A204.1 (cell line): ENCODE measurements around the gene ANKRD6.

Experiments
- FAIRE-seq: peaks from 2 replicates; lab custom pipeline; 2012; peaks lifted over from hg19 to GRCh38; lab: Jason Lieb, UNC

Gene ANKRD6

DNA sequence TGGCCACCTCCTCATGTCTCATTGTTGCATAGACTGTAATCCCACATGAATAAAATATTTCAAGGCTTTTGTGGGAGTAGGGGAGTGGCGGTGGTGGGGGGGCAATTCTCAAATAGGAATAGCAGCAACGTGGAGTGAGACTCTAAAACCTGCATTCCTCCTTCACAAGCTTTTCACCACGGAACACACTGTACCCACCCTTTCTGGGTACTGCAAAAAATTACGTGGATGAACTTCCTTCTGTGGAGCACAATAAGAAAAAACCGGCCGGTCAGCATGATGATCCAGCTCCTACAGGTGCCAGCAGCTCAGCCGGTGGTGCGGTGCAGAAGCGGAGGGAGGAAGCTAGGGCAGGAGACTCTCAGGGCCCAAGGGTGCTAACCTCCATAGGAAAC is 19.9 kb upstream of the ANKRD6 start:
- FAIRE-seq: no peak

- no peak for FAIRE-seq
Measured at GRCh38 chr6:89414215-89414614, 18.7 kb upstream of the ANKRD6 start.

GRCh38 chr6:89415185-89415584 is 17.8 kb upstream of the ANKRD6 start:
- FAIRE-seq: no peak

GRCh38 chr6:89416796-89417195 is 16.2 kb upstream of the ANKRD6 start:
- no peak for FAIRE-seq

DNA sequence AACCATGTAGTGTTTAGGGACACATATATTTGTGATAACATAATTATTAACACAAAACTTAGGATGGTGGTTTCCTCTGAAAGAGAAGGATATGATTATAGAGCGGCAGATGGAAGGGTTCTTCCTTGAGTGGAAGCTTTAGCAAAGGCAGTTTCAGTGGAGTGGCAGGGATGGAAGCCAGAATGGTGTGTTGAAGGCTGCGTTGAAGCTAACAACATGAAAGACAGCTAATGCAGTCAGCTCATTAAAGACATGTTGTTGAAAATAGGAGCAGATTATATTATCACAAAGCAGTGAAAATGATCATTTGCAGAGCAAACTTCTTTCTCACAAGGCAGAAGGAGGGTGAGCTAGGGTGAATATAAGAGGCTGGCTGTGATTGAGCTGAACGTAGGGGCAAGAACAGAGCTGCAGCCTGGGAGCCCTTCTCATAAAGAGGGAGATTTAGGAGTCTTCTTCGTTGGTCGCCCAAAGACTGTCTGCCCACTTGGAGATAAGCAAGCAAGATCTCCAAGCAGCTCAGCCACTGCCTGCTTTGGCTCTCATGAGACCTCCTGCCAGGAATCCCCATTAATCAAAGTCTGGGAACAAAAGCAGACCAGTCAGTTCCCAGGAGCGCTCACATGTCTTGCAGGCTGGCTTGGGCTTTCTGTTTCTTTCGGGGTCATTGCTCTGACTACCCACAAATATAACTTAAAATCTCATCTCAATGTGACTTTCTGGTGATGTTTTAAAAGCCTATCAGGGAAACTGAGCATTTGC is 2.6 kb upstream of the ANKRD6 start:
- no peak for FAIRE-seq

DNA sequence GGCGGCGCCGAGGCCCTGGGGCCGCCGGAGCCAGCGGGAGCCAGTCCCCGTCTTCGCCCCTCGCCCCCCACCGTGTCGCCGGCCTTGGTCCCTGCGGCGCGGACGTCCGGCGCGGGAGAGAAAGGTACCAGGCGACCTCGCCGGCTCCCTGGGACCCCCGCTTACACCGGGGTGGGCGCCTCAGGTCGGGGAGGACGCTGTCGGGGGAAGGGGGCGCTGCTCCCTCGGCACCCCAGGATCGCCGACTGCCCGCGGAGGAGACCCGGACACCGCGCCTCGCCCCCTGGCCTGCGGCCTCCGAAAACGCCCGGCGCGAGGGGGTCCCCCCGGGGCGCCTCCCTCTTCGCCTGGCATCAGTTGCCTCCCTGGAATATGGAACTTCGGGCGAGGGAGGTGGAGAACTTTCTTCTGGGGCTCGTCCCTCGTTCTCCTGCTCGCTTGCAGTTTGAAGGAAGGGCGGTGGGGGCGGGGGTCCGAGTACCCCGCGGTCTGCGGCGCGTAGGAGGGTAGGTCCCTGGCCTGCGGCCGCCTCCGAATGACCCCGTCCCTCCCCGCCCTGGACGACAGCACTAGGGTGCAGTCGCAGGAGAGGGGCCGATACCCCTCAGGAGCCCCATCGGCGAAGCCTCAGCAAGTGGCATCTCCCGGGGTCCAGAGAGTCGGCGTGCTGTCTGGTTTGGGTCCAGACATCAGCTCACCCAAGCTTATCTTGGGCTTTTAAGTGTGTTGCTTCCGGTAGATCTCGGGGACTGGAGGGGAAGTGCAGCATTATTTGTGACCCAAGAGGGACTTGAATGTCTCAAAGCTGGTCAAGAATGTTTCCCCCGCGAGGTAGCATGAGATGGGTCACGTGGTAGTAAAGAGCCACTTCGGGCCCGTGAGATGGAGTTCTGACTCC is 549 bp downstream of the ANKRD6 start:
- FAIRE-seq: no peak

DNA sequence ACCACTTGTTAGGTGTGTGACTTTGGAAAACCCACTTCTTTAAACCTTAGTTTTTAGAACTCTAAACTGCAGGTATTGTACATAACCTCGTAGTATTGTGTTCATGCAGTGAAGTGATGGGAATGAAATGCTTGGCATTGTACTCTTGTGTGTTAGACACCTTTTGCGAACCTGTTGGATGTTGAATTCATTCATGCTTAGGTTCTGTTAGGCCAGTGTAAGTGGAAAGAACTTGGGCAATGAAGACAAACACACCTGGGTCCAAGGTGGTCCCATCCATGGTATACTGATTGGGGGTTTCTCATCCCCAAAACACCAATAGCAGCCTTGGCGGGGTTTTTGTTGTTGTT is 1.2 kb downstream of the ANKRD6 start:
- no peak for FAIRE-seq

DNA sequence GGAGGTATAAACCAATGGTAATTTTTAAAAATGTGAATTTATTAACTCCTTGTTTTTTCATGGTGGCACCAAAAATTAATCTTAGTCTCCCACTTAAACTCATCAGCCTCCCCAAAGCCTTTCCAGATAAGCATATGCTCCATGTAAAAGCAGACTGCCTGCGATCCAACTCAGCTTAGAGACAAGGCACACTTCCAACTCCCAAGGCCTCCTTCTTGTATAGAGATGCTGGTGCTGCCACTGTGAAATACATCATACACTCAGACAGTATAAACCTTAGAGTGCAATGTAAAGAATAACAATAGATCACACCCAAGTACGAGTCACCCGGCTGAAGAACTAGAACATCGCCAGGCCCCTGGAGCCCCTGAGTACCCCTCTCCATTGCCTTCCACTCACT is 2.0 kb downstream of the ANKRD6 start:
- no peak for FAIRE-seq

DNA sequence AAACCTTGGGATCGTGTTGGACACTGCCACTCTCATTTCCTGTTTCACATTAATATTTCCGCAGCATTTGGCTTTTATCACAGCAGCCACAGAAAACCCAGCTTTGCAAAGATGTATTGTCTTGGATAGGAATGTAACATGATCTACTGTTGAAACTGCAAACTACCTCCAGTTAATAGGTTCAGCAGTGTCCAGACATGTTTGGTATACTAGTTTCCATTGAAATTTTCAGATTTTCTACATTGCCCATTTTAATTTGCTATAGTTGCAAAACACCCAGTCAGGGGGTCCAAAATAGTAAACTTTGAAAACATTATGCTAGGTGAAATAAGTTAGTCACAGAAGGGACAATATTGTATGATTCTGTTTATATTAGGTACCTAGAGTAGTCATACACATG is 3.3 kb downstream of the ANKRD6 start:
- no peak for FAIRE-seq

DNA sequence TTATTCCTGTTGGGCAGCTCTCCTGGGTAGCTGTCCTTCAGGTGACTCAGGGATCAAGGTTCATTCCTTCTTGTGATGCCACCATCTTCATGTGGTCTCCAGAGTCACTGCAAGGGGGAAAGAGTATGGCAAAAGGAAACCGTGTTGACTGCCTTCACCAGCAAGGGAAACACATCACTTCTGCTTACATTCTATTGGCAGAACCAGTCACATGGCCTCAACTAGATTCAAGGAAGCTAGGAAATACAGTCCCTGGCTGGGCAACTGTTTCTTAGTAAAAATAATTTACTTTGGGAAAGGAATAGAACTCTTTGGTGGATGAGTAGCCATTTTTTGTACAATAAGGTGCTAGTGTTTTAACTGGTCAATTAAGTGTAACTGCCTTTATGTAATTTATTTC is 5.3 kb downstream of the ANKRD6 start:
- no peak for FAIRE-seq

DNA sequence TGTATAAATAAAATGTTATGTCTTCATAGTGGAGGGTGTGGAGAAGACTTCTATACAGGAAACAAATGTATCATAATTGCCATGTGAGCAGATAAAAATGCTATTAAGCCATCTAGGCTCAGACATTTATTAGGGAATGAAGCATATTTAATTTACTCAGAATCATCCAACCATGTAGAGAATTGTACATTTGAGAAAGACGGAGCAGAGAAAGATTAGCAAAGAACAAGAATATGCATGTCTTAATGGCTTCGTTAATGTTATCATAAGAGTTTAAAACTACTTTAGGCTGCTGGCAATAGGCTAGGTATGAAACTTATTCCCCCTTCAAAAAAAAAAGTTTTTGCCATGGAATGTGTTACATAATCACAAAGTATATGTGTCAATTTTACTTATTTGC is 6.1 kb downstream of the ANKRD6 start:
- no peak for FAIRE-seq

DNA sequence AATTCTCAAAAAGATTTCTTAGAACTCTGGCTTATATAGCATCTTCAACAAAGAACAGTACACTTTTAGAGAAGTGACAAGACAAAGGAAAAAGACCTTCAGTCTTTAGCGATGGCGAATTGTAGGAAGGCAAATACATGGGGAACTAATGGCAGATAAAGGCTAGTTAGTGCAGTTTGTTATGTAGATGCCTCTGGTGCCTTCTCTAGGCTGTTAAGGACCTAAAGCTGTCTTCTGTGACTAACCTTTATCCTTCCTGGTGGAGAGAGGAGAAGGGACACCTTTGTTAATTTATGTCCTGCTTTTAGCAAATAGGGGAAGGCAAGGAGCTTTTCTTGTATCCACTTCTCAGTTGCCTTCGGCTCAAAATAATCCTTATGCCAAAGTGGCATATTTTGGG is 7.2 kb downstream of the ANKRD6 start:
- FAIRE-seq: no peak

GRCh38 chr6:89443658-89444057 is 10.7 kb downstream of the ANKRD6 start:
- no peak for FAIRE-seq

- no peak for FAIRE-seq
Measured at GRCh38 chr6:89449193-89449592, 16.2 kb downstream of the ANKRD6 start.

- FAIRE-seq: no peak
Measured at GRCh38 chr6:89452281-89452680, 19.3 kb downstream of the ANKRD6 start.

DNA sequence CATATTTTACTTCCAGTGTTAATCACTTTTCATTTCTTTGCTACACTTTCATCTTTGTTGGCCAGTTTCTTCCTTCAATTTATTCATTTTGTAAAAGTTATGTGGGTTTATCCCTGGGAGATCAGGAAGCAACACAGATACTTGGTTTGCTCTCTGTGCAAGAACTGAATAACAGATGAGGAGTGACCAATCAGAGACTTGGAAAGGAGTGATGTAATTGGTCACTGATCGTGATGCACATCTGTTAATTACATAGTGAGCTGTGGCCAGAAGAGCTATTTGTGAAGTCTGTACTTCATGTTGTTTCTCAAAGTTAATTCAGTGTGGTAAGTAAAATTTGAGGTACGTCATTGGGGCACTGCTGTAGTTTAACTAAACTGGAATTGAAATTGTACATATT is 21.3 kb downstream of the ANKRD6 start:
- FAIRE-seq: no peak

GRCh38 chr6:89458704-89459103 is 25.8 kb downstream of the ANKRD6 start:
- FAIRE-seq: no peak

- no peak for FAIRE-seq
Measured at GRCh38 chr6:89459501-89459900, 26.5 kb downstream of the ANKRD6 start.

DNA sequence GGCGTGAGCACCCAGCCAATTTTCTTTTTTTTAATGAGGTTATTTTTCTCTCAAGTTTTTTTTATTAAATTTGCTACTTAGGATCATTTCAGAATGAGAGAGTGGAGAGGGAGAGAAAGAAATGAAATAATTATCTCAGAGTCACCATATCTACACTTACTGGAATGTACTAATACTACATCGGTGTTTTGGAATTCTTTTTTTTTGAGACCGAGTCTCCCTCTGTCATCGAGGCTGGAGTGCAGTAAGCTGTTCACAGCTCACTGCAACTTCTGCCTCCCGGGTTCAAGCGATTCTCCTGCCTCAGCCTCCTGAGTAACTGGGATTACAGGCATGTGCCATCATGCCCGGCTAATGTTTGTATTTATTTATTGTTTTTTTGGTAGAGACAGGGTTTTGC is 27.8 kb downstream of the ANKRD6 start:
- FAIRE-seq: no peak

DNA sequence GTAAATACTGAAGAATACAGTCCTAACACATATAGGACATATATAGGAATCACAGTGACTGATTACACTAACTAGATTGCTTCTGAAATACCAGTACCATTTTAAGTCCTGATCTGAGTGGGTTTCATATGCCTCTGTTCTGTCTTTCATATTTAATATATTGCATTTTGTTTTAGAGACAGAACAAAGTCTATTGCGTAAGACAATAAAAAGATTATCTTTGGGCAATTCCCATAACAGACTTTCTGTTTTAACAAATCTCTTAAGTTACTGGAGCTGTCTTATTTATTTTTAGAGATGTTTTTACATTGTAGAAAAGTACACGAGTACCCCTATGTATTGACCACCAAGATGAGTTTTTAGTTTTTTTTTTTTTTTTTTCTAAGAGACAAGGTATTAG is 29.6 kb downstream of the ANKRD6 start:
- FAIRE-seq: no peak

DNA sequence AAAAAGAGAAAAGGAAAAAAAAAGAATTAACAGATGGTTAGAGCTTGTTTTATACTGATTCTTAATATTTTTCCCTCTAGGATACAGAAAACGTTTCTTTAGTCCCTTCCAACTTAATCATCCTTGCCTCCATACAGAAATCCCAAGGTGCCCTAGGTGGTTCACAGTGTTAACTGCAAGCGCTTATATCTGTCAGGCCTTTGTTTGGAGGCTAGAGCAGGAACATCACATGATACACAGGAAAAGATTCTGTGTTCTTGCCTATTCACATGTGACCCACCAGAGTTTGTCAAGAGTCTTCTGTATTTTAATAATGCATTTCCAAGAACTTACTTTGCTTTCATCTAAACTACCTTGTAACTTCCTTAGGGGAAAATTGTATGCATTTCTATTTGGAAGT is 31.3 kb downstream of the ANKRD6 start:
- no peak for FAIRE-seq

DNA sequence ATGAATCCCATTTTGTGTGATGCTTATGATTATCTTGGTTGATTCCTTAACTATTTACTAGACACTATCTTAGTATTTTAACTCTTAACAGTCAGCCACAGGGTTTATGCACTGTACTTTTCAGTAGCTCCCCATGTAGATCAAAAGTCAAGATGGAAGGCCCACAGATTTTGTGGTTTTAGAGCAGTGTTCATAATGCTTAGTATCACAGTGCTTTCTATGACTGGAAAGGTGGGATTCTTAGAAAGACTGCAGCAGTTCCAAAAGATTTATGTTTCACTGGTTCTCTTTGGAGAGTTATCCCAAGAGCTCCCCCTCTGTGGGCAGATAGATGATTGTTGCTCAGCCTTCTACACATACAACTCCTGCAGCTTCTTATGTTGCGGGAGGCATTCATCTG is 34.5 kb downstream of the ANKRD6 start:
- no peak for FAIRE-seq

DNA sequence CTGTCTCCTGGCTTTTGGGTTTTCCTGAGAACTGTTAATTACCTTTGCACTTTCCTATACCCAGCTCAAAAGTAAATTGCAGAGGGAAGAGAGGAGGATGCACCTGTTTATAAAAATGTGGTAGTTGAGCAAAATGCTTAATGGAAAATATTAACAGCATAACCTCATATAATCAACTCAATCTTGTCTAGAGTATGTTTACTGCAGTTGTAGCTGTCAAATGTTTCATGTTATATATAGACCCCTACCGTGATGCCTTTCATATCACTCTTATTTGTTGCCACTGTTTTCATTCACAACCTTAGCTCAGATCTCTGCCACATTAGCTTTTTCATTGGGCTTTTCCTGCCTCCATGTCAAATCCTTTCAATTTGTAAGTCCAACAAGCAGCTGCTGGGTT is 36.0 kb downstream of the ANKRD6 start:
- FAIRE-seq: no peak
